Measurements from ENCODE around the gene NHLH2. TPM values are rescaled to one million over a fixed set of nuclear protein-coding genes. Genes with fewer than 3 reads are reported as not detected.

The NHLH2 gene
- polyA plus RNA-seq, 2 of the 4 experiments (the other 2 are of a cell fraction) = not detected

DNA sequence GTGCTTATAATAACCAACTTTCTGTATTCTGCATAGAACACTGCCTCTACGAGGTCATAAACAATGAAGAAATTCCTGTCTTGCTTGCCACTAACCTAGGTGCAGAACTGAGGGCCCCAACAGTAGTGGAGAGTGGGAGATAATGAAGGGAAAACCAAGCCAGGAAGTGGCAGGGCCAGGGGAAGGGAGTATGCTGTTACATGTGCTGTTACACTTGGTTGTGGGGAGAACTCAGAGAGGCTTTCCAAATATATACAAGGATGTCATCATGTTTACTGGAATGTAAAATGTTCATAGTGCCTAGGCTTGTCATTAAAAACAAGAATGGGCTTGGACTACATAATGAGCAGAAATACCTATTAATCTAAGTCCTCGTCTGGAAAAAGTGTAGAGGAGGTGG lies 31.1 kb downstream of the NHLH2 start:
- H3K4me1 ChIP-seq = no peaks in the 10 kb centered on the region
- WGBS (ENCODE audit: missing lambda C conversion rate) = 13% methylated on average over 2 of the region's 2 CpGs
- CTCF ChIA-PET = interaction anchor here (0.5 to 1.8 kb wide), 4 partner anchors 102 to 201 kb away, joined by 3 to 9 read pairs (median 4); no protein-coding TSS in a partner anchor
- H3K27ac ChIP-seq = no peak overlapping the region
- no peak overlapping the region for H3K4me3 ChIP-seq
- H3K9me3 ChIP-seq = no peaks in the 10 kb centered on the region
- ATAC-seq = no peak
- DNase-seq (ENCODE audit: low read depth in 1 of 2, low spot score in 1 of 2) = no peak
- no peak for TF ChIP-seq RARB (CRISPR knock-in tag; IDR thresholded peaks at IDR 0.05)
- no peak for TF ChIP-seq ZSCAN20 (CRISPR knock-in tag; IDR thresholded peaks at IDR 0.05)
- no peak for TF ChIP-seq KDM1A (IDR thresholded peaks at IDR 0.05; ENCODE audit: low read depth)
- TF ChIP-seq HES2 (IDR thresholded peaks at IDR 0.05) = no peak
- TF ChIP-seq RAD21 (conservative IDR thresholded peaks at IDR 0.05 in 1 of 2, IDR thresholded peaks at IDR 0.05 in 1 of 2) = no peak
- TF ChIP-seq FOXS1 (CRISPR knock-in tag; IDR thresholded peaks at IDR 0.05) = no peak
- TF ChIP-seq ELK1 (IDR thresholded peaks at IDR 0.05; ENCODE audit: low read depth, low read length) = no peak
- TF ChIP-seq CEBPB (IDR thresholded peaks at IDR 0.05) = no peak
- no peak for TF ChIP-seq JUN (IDR thresholded peaks at IDR 0.05)
- no peak for TF ChIP-seq TFCP2L1 (CRISPR knock-in tag; IDR thresholded peaks at IDR 0.05)
- TF ChIP-seq, protein P1, sequence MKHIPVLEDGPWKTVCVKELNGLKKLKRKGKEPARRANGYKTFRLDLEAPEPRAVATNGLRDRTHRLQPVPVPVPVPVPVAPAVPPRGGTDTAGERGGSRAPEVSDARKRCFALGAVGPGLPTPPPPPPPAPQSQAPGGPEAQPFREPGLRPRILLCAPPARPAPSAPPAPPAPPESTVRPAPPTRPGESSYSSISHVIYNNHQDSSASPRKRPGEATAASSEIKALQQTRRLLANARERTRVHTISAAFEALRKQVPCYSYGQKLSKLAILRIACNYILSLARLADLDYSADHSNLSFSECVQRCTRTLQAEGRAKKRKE (CRISPR knock-in tag; IDR thresholded peaks at IDR 0.05; ENCODE audit: low read depth) = no peak
- TF ChIP-seq EHMT2 (IDR thresholded peaks at IDR 0.05; ENCODE audit: low read depth) = no peak
- no peak for TF ChIP-seq JUNB (IDR thresholded peaks at IDR 0.05)
- H3K4me2 ChIP-seq = no peak overlapping the region
- POLR2A ChIA-PET = no interaction called here
- no peak for FAIRE-seq

DNA sequence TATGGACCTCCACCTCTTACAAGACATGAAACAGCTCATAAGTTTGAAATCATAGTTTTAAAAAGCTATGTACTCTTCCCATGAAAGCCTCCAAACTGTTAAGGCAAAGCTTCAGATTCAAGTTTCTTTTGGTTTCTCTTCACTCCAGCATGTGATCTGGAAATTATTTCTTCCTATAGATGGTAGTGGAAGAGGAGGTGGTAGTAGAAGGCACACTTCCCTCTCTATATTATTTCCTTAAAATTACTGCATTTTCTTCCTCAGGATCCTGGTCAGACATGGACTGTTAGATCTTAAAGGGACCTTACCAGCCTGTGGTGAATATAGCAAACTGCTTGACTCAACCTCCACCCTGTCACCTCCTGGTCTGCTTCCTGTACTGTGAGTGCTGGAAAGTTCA lies 31.9 kb downstream of the NHLH2 start:
- CTCF ChIA-PET = interaction anchor here (0.6 to 1.8 kb wide), 2 partner anchors 54 to 172 kb away, joined by 3 to 9 read pairs; no protein-coding TSS in a partner anchor
- FAIRE-seq = no peak

More for the DNA sequence above, 31.9 kb downstream of the NHLH2 start:
- ATAC-seq = no peak
- Histone ChIP-seq H3K4me2 (no peak overlapping the region), H3K9me3 (no peaks in the 10 kb centered on the region), H3K4me1 (no peaks in the 10 kb centered on the region), H3K4me3 (no peak overlapping the region), H3K27ac (no peak overlapping the region)
- no peak for TF ChIP-seq FOSB (CRISPR knock-in tag; IDR thresholded peaks at IDR 0.05)
- TF ChIP-seq, protein P2, sequence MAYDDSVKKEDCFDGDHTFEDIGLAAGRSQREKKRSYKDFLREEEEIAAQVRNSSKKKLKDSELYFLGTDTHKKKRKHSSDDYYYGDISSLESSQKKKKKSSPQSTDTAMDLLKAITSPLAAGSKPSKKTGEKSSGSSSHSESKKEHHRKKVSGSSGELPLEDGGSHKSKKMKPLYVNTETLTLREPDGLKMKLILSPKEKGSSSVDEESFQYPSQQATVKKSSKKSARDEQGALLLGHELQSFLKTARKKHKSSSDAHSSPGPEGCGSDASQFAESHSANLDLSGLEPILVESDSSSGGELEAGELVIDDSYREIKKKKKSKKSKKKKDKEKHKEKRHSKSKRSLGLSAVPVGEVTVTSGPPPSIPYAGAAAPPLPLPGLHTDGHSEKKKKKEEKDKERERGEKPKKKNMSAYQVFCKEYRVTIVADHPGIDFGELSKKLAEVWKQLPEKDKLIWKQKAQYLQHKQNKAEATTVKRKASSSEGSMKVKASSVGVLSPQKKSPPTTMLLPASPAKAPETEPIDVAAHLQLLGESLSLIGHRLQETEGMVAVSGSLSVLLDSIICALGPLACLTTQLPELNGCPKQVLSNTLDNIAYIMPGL (CRISPR knock-in tag; IDR thresholded peaks at IDR 0.05; ENCODE audit: borderline replicate concordance) = no peak
- no peak for TF ChIP-seq ZSCAN20 (CRISPR knock-in tag; IDR thresholded peaks at IDR 0.05)
- no peak for TF ChIP-seq CTCF (IDR thresholded peaks at IDR 0.05)
- TF ChIP-seq MAFK (IDR thresholded peaks at IDR 0.05; ENCODE audit: partially characterized antibody) = no peak
- TF ChIP-seq RAD21 (conservative IDR thresholded peaks at IDR 0.05 in 1 of 2, IDR thresholded peaks at IDR 0.05 in 1 of 2) = no peak
- TF ChIP-seq CEBPB (IDR thresholded peaks at IDR 0.05) = no peak
- TF ChIP-seq TP53 (CRISPR knock-in tag; IDR thresholded peaks at IDR 0.05) = no peak
- no peak for TF ChIP-seq ELK1 (IDR thresholded peaks at IDR 0.05; ENCODE audit: low read depth, low read length)
- TF ChIP-seq RCOR1 (IDR thresholded peaks at IDR 0.05; ENCODE audit: low read depth, low read length) = no peak
- TF ChIP-seq PHF8 (IDR thresholded peaks at IDR 0.05; ENCODE audit: borderline replicate concordance, low read depth) = no peak
- TF ChIP-seq FOXS1 (CRISPR knock-in tag; IDR thresholded peaks at IDR 0.05) = no peak
- TF ChIP-seq RARB (CRISPR knock-in tag; IDR thresholded peaks at IDR 0.05) = no peak
- no peak for TF ChIP-seq HOXA7 (CRISPR knock-in tag; IDR thresholded peaks at IDR 0.05)
- no peak for TF ChIP-seq POLR2A (IDR thresholded peaks at IDR 0.05; ENCODE audit: low read length)
- no peak for TF ChIP-seq EHF (CRISPR knock-in tag; IDR thresholded peaks at IDR 0.05)
- no peak for TF ChIP-seq KDM1A (IDR thresholded peaks at IDR 0.05; ENCODE audit: low read depth)
- no peak for DNase-seq (ENCODE audit: low read depth in 1 of 2, low spot score in 1 of 2)
- POLR2A ChIA-PET = no interaction called here

Data from A549 (cell line).